Stimulated activated CD4-positive, alpha-beta T cell treated with anti-CD3 and anti-CD28 coated beads, TNF-alpha, amount 100 ng/mL, for 1 hour (primary cell): Measurements from ENCODE around the gene FRMD1.

ENCODE experiments used
- DNase-seq, 3 donors: peaks; one replicate each; pipeline ENCODE4 v3.0.0-alpha.2; 2020; ENCODE audit warnings: low read depth in 3 of 3, low spot score in 1 of 3

The FRMD1 gene

GRCh38 chr6:168012431-168013249, 66.4 kb downstream of the FRMD1 start:
- no peak for DNase-seq

DNA sequence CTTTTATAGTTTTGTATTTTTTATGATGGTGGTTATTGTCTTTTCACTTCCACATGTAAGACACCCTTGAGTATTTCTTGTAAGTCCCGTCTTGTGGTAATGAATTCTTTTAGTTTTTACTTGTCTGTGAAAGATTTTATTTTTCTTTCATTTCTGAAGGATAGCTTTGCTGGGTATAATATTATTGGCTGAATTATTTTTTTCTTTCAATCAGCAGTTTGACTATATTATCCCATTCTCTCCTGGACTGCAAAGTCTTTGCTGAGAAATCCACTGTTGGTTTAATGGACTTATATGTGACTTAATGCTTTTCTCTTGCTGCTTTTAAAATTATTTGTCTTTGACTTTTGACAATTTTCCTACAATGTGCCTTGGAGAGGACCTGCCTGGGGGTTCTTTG, 67.7 kb downstream of the FRMD1 start:
- DNase-seq: no peak

- no peak for DNase-seq
Observed at GRCh38 chr6:168009331-168009730, 69.7 kb downstream of the FRMD1 start.

- no peak for DNase-seq
Observed at GRCh38 chr6:168007592-168008338, 71.2 kb downstream of the FRMD1 start.

DNA sequence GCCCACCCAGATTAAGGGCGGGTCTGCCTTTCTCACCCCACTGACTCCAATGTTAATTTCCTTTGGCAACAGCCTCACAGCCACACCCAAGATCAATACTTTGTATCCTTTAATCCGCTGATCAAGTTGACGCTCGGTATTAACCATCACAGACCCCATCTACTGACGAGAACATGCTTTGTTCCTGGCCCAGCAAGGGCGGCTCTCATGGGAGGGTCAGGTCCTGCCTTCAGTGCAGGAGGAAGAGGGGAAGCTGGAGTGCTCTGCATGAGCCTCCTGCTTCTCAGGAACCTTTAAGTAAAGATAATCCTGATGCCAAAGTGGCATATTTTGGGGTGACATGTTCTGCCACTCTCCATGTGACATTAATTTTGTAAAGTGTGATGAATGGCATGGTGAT, 73.2 kb downstream of the FRMD1 start:
- DNase-seq: no peak

DNA sequence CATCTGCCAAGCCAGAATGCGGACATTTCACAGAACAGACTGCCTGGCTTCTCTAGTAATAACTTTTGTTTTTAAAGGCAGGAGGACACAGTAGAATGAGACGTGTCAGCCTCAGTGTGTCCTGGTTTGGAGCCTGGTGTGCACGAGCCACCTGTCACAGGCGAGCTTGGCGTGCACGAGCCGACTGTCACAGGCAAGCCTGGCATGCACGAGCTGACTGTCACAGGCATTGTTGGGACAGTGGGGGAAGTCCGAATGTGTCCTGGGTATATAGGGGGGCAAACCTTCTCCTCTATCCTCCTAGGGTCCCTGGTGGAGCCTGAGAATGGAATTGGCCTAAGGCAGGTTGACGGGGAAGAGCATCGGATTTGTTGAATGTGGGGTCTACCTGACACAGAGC, 74.1 kb downstream of the FRMD1 start:
- DNase-seq: no peak

- DNase-seq: no peak
Observed at GRCh38 chr6:168004023-168004422, 75.0 kb downstream of the FRMD1 start.
